ENCODE measurements around the gene QARS1. TPM values are rescaled to one million over a fixed set of nuclear protein-coding genes. Genes with fewer than 3 reads are reported as not detected.

Gene QARS1
- total and polyA plus RNA-seq, 2 of the 13 experiments (the other 11 are each of a cell fraction or from before 2014, with no cell fraction given), result 307 to 327 TPM

DNA sequence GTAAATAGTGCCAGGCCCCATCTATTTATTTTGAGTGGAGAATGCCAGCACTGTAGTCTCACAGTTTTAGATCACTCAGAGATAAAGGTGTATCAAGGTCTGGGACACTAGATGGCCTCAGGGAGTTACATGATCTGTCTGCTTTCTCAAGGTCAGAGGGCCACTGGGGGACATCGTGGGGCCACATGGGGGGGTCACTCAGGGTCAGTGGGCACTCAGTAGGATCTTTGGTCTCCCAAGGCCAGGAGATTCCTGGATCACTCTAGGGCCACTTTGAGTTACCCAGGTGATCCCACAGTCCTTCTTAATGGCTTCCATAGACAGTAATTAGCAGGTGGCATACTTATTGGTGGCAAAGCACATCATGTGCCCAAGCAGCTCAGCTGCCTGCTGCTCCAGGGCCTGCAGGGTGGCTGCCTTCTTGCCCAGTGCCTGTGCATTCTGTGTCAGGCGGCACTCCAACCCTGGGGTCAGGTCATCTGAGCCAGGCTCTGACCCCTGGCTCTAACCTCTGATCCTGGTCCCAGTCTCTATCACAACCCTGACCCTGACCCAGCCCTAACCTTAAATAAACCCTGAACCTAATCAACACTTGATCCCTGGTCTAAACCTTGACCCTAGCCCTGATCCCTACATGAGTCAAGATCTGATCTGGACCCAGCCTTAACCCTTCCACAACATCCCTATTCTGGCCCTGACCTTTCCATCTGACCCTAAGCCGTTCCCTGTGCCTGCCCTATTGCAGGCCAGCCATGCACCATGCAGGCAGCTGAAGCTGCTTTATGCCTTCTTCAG lies 30.1 kb upstream of the QARS1 start (continued):
- no peak for TF ChIP-seq TIGD3 (CRISPR knock-in tag; IDR thresholded peaks at IDR 0.05; ENCODE audit: borderline replicate concordance)
- TF ChIP-seq, protein P1, sequence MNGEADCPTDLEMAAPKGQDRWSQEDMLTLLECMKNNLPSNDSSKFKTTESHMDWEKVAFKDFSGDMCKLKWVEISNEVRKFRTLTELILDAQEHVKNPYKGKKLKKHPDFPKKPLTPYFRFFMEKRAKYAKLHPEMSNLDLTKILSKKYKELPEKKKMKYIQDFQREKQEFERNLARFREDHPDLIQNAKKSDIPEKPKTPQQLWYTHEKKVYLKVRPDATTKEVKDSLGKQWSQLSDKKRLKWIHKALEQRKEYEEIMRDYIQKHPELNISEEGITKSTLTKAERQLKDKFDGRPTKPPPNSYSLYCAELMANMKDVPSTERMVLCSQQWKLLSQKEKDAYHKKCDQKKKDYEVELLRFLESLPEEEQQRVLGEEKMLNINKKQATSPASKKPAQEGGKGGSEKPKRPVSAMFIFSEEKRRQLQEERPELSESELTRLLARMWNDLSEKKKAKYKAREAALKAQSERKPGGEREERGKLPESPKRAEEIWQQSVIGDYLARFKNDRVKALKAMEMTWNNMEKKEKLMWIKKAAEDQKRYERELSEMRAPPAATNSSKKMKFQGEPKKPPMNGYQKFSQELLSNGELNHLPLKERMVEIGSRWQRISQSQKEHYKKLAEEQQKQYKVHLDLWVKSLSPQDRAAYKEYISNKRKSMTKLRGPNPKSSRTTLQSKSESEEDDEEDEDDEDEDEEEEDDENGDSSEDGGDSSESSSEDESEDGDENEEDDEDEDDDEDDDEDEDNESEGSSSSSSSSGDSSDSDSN (CRISPR knock-in tag; IDR thresholded peaks at IDR 0.05), result no peak
- TF ChIP-seq, protein P2, sequence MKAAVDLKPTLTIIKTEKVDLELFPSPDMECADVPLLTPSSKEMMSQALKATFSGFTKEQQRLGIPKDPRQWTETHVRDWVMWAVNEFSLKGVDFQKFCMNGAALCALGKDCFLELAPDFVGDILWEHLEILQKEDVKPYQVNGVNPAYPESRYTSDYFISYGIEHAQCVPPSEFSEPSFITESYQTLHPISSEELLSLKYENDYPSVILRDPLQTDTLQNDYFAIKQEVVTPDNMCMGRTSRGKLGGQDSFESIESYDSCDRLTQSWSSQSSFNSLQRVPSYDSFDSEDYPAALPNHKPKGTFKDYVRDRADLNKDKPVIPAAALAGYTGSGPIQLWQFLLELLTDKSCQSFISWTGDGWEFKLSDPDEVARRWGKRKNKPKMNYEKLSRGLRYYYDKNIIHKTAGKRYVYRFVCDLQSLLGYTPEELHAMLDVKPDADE (CRISPR knock-in tag; IDR thresholded peaks at IDR 0.05), result no peak
- TF ChIP-seq ISX (CRISPR knock-in tag; conservative IDR thresholded peaks at IDR 0.05), result no peak
- no peak for TF ChIP-seq ZNF556 (CRISPR knock-in tag; IDR thresholded peaks at IDR 0.05; ENCODE audit: borderline replicate concordance)
- no peak for TF ChIP-seq ZNF670 (CRISPR knock-in tag; IDR thresholded peaks at IDR 0.05; ENCODE audit: borderline replicate concordance)
- no peak for TF ChIP-seq MAF1 (CRISPR knock-in tag; IDR thresholded peaks at IDR 0.05; ENCODE audit: borderline replicate concordance)
- no peak for TF ChIP-seq PCBP1 (IDR thresholded peaks at IDR 0.05; ENCODE audit: borderline replicate concordance, low read depth, low read length)
- no peak for TF ChIP-seq CEBPB (IDR thresholded peaks at IDR 0.05; ENCODE audit: borderline replicate concordance, low read depth, low read length)
- no peak for TF ChIP-seq SRF (IDR thresholded peaks at IDR 0.05; ENCODE audit: low read depth, low read length)
- TF ChIP-seq, protein P3, sequence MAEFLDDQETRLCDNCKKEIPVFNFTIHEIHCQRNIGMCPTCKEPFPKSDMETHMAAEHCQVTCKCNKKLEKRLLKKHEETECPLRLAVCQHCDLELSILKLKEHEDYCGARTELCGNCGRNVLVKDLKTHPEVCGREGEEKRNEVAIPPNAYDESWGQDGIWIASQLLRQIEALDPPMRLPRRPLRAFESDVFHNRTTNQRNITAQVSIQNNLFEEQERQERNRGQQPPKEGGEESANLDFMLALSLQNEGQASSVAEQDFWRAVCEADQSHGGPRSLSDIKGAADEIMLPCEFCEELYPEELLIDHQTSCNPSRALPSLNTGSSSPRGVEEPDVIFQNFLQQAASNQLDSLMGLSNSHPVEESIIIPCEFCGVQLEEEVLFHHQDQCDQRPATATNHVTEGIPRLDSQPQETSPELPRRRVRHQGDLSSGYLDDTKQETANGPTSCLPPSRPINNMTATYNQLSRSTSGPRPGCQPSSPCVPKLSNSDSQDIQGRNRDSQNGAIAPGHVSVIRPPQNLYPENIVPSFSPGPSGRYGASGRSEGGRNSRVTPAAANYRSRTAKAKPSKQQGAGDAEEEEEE (CRISPR knock-in tag; IDR thresholded peaks at IDR 0.05; ENCODE audit: borderline replicate concordance), result no peak
- no peak for TF ChIP-seq ZBTB8A (CRISPR knock-in tag; IDR thresholded peaks at IDR 0.05; ENCODE audit: borderline replicate concordance, low read depth)
- TF ChIP-seq REL (CRISPR knock-in tag; conservative IDR thresholded peaks at IDR 0.05), result no peak
- no peak for TF ChIP-seq ZNF33B (CRISPR knock-in tag; IDR thresholded peaks at IDR 0.05)
- TF ChIP-seq GZF1 (CRISPR knock-in tag; IDR thresholded peaks at IDR 0.05), result no peak
- TF ChIP-seq ZC3H4 (CRISPR knock-in tag; IDR thresholded peaks at IDR 0.05; ENCODE audit: borderline replicate concordance), result no peak
- TF ChIP-seq SIN3B (IDR thresholded peaks at IDR 0.05; ENCODE audit: low read length), result no peak
- TF ChIP-seq ELF1 (CRISPR knock-in tag; IDR thresholded peaks at IDR 0.05), result no peak
- TF ChIP-seq, protein P4, sequence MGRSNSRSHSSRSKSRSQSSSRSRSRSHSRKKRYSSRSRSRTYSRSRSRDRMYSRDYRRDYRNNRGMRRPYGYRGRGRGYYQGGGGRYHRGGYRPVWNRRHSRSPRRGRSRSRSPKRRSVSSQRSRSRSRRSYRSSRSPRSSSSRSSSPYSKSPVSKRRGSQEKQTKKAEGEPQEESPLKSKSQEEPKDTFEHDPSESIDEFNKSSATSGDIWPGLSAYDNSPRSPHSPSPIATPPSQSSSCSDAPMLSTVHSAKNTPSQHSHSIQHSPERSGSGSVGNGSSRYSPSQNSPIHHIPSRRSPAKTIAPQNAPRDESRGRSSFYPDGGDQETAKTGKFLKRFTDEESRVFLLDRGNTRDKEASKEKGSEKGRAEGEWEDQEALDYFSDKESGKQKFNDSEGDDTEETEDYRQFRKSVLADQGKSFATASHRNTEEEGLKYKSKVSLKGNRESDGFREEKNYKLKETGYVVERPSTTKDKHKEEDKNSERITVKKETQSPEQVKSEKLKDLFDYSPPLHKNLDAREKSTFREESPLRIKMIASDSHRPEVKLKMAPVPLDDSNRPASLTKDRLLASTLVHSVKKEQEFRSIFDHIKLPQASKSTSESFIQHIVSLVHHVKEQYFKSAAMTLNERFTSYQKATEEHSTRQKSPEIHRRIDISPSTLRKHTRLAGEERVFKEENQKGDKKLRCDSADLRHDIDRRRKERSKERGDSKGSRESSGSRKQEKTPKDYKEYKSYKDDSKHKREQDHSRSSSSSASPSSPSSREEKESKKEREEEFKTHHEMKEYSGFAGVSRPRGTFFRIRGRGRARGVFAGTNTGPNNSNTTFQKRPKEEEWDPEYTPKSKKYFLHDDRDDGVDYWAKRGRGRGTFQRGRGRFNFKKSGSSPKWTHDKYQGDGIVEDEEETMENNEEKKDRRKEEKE (IDR thresholded peaks at IDR 0.05), result no peak
- no peak for TF ChIP-seq SSRP1 (CRISPR knock-in tag; IDR thresholded peaks at IDR 0.05)
